NOMO-1 (cell line): ENCODE measurements around the gene PPL.
"Not testable (repeated sequence)": the region's sequence is repeated elsewhere in the genome, so short reads cannot be mapped to it uniquely, and the experiment has no call there.

Experiments
- DNase-seq, 2 experiments: peaks; one replicate each; lab custom pipeline; 2025; ENCODE audit not compliant: unreplicated experiment in 2 of 2; lab: John Stamatoyannopoulos, UW

Gene PPL

GRCh38 chr16:4935241-4935855 lies 1.6 kb downstream of the PPL start:
- DNase-seq = no peak

GRCh38 chr16:4934591-4934990 lies 2.4 kb downstream of the PPL start:
- no peak for DNase-seq

GRCh38 chr16:4933871-4934395 lies 3.0 kb downstream of the PPL start:
- no peak for DNase-seq

- no peak for DNase-seq
Measured at GRCh38 chr16:4933433-4933832, 3.5 kb downstream of the PPL start.

- DNase-seq = no peak
Measured at GRCh38 chr16:4931381-4931780, 5.6 kb downstream of the PPL start.

- not testable (repeated sequence) for DNase-seq
Measured at GRCh38 chr16:4929619-4930018, 7.3 kb downstream of the PPL start.

DNA sequence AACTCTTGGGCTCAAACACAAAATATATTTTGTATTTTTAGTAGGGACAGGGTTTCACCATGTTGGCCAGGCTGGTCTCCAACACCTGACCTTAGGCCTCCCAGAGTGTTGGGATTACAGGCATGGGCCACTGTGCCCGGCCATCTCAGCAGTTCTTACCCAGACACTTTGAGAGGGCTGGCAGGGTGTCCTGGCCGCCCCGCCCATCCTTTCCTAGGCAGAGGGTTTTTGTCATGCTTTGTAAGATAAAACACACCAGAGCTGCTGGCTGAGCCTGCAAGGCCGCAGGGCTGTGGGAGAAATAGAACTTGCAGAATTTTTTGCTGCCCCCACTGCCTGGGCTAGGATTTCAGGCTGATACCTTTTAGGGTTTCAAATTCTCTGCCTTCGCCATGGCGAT lies 8.7 kb downstream of the PPL start:
- no peak for DNase-seq

DNA sequence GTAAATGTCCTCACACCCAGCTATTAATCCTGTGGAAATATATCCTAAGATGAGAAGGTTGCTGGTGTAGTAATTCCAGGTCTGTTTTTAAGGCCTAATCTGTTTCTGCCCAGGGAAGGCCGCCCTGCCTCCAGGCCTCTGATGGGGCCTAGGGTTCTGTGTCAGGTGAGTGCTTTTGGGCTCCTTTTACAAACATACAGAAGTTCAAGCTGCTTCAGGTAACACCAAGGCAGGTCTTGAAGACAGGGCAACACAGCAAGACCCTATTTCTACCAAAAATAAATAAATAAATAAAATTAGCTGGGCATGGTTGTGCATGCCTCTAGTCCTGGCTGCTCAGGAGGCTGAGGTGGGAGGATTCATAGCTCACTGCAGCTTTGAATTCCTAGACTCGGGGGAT lies 9.3 kb downstream of the PPL start:
- DNase-seq = no peak

GRCh38 chr16:4926928-4927327 lies 10.0 kb downstream of the PPL start:
- no peak for DNase-seq

- no peak for DNase-seq
Measured at GRCh38 chr16:4925791-4926190, 11.2 kb downstream of the PPL start.

DNA sequence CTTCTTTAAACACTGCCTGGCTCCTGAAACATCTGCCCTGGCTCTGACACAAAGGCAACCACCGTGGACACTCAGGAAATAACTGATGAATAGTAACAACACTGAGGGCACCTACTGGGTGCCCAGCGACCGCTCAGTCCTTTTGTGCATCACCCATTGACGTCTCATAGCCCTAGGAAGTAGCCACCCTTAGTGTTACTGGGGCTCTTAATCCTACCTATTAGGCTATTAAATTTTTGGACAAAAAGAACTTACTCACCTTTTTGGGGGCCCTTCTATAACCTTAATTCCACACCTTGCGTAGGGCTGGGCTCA lies 11.7 kb downstream of the PPL start:
- DNase-seq = no peak

- DNase-seq = no peak
Measured at GRCh38 chr16:4924593-4925292, 12.2 kb downstream of the PPL start.

GRCh38 chr16:4923853-4924252 lies 13.1 kb downstream of the PPL start:
- no peak for DNase-seq

DNA sequence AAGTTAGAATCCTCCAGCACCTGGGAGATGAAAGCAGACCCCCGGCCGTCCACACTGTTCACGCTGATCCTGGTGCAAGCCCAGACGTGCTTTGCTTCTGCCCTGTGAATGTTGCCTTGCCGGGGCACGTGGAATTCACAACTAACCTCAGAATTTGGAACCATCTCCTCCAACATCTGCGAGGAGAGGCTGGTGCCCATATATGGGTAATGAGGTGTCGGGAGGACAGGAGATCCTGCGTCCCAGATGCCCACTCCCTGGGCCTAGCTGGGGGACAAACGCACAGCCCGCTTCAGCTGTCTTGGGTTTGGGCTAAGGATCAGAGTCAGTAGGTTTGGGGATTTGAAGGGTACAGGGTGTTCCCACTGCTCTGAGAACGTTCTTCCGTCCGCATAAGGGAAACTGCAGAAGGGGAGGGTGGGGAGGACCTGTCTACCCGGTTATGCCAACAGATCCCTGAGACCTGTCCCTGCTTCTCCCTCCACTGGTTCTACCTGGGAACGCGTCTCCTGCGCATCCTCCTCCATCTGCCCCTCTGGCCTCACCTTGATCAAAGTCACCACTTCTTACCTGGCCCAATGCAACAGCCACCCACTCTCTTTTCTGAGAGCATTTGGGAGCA lies 14.1 kb downstream of the PPL start:
- no peak for DNase-seq

DNA sequence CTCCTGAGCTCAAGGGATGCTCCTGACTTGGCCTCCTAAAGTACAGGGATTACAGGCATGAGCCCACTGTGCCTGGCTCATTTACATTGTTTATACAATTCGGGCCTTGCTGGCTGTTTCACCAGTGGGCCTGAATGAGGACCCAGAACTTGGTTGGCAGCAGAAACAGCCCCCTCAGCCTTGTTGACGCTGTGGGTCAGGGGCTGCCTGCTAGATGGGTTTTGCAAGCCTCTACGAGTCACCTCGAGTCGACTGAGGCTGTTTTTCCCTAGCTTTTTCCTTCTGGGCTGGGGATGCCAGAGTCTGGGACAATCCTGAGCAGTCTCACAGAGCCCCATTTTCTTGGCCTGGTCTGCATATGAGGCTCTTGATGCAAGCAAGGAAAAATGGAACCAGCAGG lies 16.1 kb downstream of the PPL start:
- no peak for DNase-seq

DNA sequence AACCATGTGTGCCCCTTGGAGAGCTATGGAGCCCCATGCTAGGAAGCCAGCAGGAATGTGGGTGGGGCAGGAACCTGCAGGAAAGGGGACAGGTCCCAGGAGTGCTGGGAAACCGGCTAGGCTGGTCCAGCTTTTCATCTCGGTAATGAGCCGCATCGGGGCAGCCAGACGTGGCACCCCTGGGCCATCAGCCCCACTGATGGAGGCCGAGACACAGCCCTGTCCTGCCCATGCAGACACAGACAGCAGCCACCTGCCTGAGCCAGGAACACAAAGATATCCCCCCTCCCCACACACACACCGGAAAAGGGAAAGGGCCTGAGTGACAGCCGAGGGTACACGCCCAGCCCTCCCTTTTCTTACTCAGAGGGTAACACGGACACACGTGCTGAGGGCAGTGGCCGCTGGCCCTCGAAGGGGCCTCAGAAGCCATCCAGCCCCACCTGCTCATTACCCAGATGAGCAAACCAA lies 18.1 kb downstream of the PPL start:
- no peak for DNase-seq

DNA sequence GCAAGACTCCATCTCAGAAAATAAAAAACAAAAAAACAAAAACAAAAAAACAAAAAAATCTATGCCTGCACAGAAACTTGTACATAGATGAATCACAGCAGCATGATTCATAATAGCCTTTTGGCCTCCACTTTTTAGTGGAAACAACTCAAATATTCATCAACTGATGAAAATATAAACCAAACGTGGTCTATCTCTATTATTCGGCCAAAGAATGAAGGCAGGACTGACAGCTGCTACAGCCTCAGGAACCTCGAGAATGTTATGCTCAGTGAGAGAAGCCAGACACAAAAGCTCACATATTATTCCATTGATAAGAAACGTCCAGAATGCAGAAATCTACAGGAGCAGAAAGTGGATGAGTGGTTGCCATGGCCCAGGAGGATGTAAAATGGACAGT lies 19.8 kb downstream of the PPL start:
- DNase-seq = no peak

GRCh38 chr16:4915226-4915761 lies 21.7 kb downstream of the PPL start:
- no peak for DNase-seq

GRCh38 chr16:4914528-4915225 lies 22.3 kb downstream of the PPL start:
- DNase-seq = no peak

- DNase-seq = no peak
Measured at GRCh38 chr16:4913774-4914525, 23.0 kb downstream of the PPL start.
